GM23338 (cell line): ENCODE results near the gene PLA2G6. TPM values are rescaled to one million over a fixed set of nuclear protein-coding genes. Genes with fewer than 3 reads are reported as not detected.
A peak's percentile ranks its signal among the peaks of the same experiment; 100 is the strongest.

Experiments used
- ATAC-seq: fragments of 200-7000 bp; cut with Tn5 transposase; 3 replicates; pipeline ENCODE4 v1.9.1; 2020
- DNase-seq: peaks from one replicate; pipeline ENCODE4 v3.0.0-alpha.2; 2015; ENCODE audit warnings: low spot score
- H2AFZ ChIP-seq: fragments of 200-600 bp; sonication (generic); 2 replicates; pipeline ENCODE4 v1.8.0; 2016; ENCODE audit warnings: antibody characterized with exemption, mild to moderate bottlenecking, moderate library complexity
- H3F3A ChIP-seq: fragments of 200-600 bp; sonication (generic); replicated peaks from 2 replicates; pipeline ENCODE4 v1.8.0; 2017; ENCODE audit warnings: antibody characterized with exemption, mixed run types, low read depth
- H3K27ac ChIP-seq: fragments of 200-600 bp; sonication (generic); 2 replicates; pipeline ENCODE4 v1.6.1; 2016; ENCODE audit warnings: low read depth
- H3K27me3 ChIP-seq: fragments of 200-600 bp; sonication (generic); 2 replicates; pipeline ENCODE4 v1.8.0; 2016; ENCODE audit warnings: mild to moderate bottlenecking, mixed run types, moderate library complexity; ENCODE audit not compliant: insufficient read depth
- H3K36me3 ChIP-seq: fragments of 200-600 bp; sonication (generic); 2 replicates; pipeline ENCODE4 v1.8.0; 2016; ENCODE audit warnings: mild to moderate bottlenecking; ENCODE audit not compliant: insufficient read depth
- H3K4me1 ChIP-seq: fragments of 200-600 bp; sonication (generic); 2 replicates; pipeline ENCODE4 v1.8.0; 2016; ENCODE audit warnings: mild to moderate bottlenecking, moderate library complexity; ENCODE audit not compliant: insufficient read depth
- H3K4me2 ChIP-seq: fragments of 200-600 bp; sonication (generic); 2 replicates; pipeline ENCODE4 v1.7.1; 2017; ENCODE audit warnings: mixed run types
- H3K4me3 ChIP-seq: fragments of 200-600 bp; sonication (generic); 2 replicates; pipeline ENCODE4 v1.6.1; 2016; ENCODE audit warnings: mixed run types
- H3K79me2 ChIP-seq: fragments of 200-600 bp; sonication (generic); replicated peaks from 2 replicates; pipeline ENCODE4 v1.8.0; 2017; ENCODE audit warnings: mild to moderate bottlenecking; ENCODE audit not compliant: insufficient read depth
- H3K9me2 ChIP-seq: fragments of 200-600 bp; sonication (generic); 2 replicates; pipeline ENCODE4 v1.8.0; 2017; ENCODE audit not compliant: insufficient read depth
- H4K20me1 ChIP-seq: fragments of 200-600 bp; sonication (generic); replicated peaks from 2 replicates; pipeline ENCODE4 v1.8.0; 2017; ENCODE audit warnings: mild to moderate bottlenecking; ENCODE audit not compliant: insufficient read depth
- H3K27ac Mint-ChIP-seq: 2 replicates; pipeline ENCODE4 v1.8.0; 2020; ENCODE audit warnings: inconsistent platforms, mild to moderate bottlenecking, moderate library complexity, mixed read lengths
- H3K27me3 Mint-ChIP-seq: 3 replicates; pipeline ENCODE4 v1.8.0; 2022; ENCODE audit warnings: low read depth, mild to moderate bottlenecking, moderate library complexity, mixed read lengths, inconsistent platforms; ENCODE audit not compliant: insufficient read depth, poor library complexity
- H3K36me3 Mint-ChIP-seq: 3 replicates; pipeline ENCODE4 v1.8.0; 2021; ENCODE audit warnings: low read depth, mild to moderate bottlenecking, inconsistent platforms, moderate library complexity, mixed read lengths
- H3K4me1 Mint-ChIP-seq: 3 replicates; pipeline ENCODE4 v1.8.0; 2020; ENCODE audit warnings: mild to moderate bottlenecking, inconsistent platforms, mixed read lengths
- H3K4me3 Mint-ChIP-seq: 3 replicates; pipeline ENCODE4 v1.8.0; 2021; ENCODE audit warnings: moderate library complexity, mild to moderate bottlenecking, inconsistent platforms, mixed read lengths
- H3K9me3 Mint-ChIP-seq: 3 replicates; pipeline ENCODE4 v1.8.0; 2020; ENCODE audit warnings: moderate library complexity, mild to moderate bottlenecking, inconsistent platforms, mixed read lengths
- CREB1 ChIP-seq: fragments of 250-450 bp; sonication (Bioruptor Pico); IDR thresholded peaks from 2 replicates; pipeline ENCODE4 v1.5.0; 2020; ENCODE audit warnings: low read depth, mild to moderate bottlenecking, moderate library complexity
- EZH2phosphoT487 ChIP-seq: fragments of 200-600 bp; sonication (generic); IDR thresholded peaks from one replicate; pipeline ENCODE4 v1.8.1; 2018; ENCODE audit warnings: antibody characterized with exemption; ENCODE audit not compliant: unreplicated experiment
- JUNB ChIP-seq: IDR thresholded peaks from one replicate; pipeline ENCODE4 v1.6.1; 2016; ENCODE audit warnings: antibody characterized with exemption; ENCODE audit not compliant: unreplicated experiment
- REST ChIP-seq: IDR thresholded peaks from one replicate; pipeline ENCODE4 v1.6.1; 2018; ENCODE audit warnings: antibody characterized with exemption; ENCODE audit not compliant: unreplicated experiment
- STAT1 ChIP-seq: IDR thresholded peaks from one replicate; pipeline ENCODE4 v1.6.1; 2016; ENCODE audit warnings: antibody characterized with exemption; ENCODE audit not compliant: unreplicated experiment
- ZNF462 ChIP-seq: fragments of 250-450 bp; sonication (Bioruptor Pico); IDR thresholded peaks from 2 replicates; pipeline ENCODE4 v1.5.0; 2020; ENCODE audit warnings: mild to moderate bottlenecking, moderate library complexity
- polyA plus RNA-seq: library from polyadenylated mRNA; unstranded; fragments of >200 nt; fragmentation: Nextera tagmentation; extraction: Ambion mirVana; gene quantifications from 2 replicates; pipeline ENCODE4 v1.2.1, GENCODE V29; 2016
- total RNA-seq: library from RNA; depleted of rRNA; stranded (reverse); fragments of >200 nt; shearing (Covaris generic); gene quantifications from 2 replicates; pipeline ENCODE4 v1.2.3, GENCODE V29; 2014

PLA2G6 gene
- total and polyA plus RNA-seq, 2 experiments from 2014 or later = 4.5 to 12.6 TPM

DNA sequence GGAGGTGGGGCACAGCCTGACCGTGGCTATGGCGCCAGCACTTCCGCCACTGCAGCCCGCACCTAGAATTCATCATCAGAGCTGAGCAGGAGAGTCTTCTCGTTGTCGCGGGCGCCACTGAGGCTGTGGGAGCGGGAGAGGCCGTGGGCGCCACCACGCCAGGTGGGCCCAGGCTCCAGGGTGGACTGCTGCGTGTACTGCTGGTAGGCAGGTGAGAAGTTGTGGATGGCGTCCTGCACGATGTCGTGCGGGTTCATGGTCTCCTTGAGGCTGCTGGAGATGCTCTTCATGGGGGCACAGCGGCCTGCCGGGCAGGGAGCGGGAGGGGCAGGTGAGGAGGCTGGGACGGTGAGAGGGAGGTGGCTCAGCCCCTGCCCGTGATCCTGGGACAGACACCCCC is 39.8 kb upstream of the PLA2G6 start:
- no peaks in the 10 kb centered on the region for H3K36me3 ChIP-seq
- H3K4me3 ChIP-seq = no peak overlapping the region
- Mint-ChIP-seq H3K4me1 (peaks cover 28% of the 10 kb centered on the region), H3K4me3 (no peak overlapping the region), H3K27ac (peak overlapping the region; percentile 48; the same call in 1 of the 2 replicates), H3K36me3 (peaks cover 7% of the 10 kb centered on the region), H3K9me3 (peaks cover 3% of the 10 kb centered on the region; the same call in 1 of the 3 replicates), H3K27me3 (peaks cover 25% of the 10 kb centered on the region)
- TF ChIP-seq JUNB (no peak), REST (no peak), STAT1 (no peak), CREB1 (CRISPR knock-in tag) (no peak), ZNF462 (CRISPR knock-in tag) (no peak), EZH2phosphoT487 (no peak)
- ATAC-seq = no peak
- 0 out of 2 replicates have a peak, but pooled peaks cover 15% of the 10 kb centered on the region for H3F3A ChIP-seq
- no peaks in the 10 kb centered on the region for H3K27me3 ChIP-seq
- no peaks in the 10 kb centered on the region for H4K20me1 ChIP-seq
- no peaks in the 10 kb centered on the region for H3K9me2 ChIP-seq
- H3K4me1 ChIP-seq = peaks cover 18% of the 10 kb centered on the region
- H2AFZ ChIP-seq = no peak overlapping the region
- H3K79me2 ChIP-seq = no peaks in the 10 kb centered on the region
- no peak for DNase-seq
- H3K4me2 ChIP-seq = no peak overlapping the region
- H3K27ac ChIP-seq = no peak overlapping the region
